Uterus (tissue), 2 donors: Measurements from ENCODE around the gene JAML.

ENCODE experiments used
- POLR2A ChIP-seq, 2 donors: fragments of 450-650 bp; IDR thresholded peaks; one replicate each; pipeline ENCODE4 v1.6.1; 2016; ENCODE audit warnings: antibody characterized with exemption in 2 of 2, mild to moderate bottlenecking in 1 of 2, moderate library complexity in 1 of 2
- TF ChIP-seq, protein P1 (sequence below), 4 experiments: fragments of 200-600 bp in 2 of 4; fragments of 450-650 bp in 2 of 4; sonication (generic) in 2 of 4; IDR thresholded peaks; one replicate each; pipeline ENCODE4 v1.5.1; 2016 to 2019; ENCODE audit warnings: antibody characterized with exemption in 4 of 4, mild to moderate bottlenecking in 2 of 4, moderate library complexity in 1 of 4

DNA sequence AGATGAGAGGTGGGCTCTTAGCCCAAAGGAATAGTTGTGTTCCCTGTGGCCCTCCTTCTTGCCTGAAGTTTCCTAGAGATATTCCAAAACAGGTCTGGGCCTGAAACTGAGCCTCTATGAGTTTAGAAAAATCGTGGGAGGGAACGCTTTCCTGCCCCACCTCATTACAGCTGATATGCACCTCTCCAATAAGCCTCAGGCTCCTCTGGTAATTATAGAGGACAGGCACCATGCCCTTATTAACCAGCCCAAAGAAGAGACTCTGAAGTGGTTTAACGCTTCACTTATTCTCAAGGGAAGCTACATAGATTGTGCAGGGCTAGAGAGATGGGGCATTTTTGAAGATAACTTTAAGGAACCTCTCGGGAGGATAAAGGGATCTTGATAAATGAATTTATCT is 42.7 kb upstream of the JAML start:
- TF ChIP-seq, protein P1, sequence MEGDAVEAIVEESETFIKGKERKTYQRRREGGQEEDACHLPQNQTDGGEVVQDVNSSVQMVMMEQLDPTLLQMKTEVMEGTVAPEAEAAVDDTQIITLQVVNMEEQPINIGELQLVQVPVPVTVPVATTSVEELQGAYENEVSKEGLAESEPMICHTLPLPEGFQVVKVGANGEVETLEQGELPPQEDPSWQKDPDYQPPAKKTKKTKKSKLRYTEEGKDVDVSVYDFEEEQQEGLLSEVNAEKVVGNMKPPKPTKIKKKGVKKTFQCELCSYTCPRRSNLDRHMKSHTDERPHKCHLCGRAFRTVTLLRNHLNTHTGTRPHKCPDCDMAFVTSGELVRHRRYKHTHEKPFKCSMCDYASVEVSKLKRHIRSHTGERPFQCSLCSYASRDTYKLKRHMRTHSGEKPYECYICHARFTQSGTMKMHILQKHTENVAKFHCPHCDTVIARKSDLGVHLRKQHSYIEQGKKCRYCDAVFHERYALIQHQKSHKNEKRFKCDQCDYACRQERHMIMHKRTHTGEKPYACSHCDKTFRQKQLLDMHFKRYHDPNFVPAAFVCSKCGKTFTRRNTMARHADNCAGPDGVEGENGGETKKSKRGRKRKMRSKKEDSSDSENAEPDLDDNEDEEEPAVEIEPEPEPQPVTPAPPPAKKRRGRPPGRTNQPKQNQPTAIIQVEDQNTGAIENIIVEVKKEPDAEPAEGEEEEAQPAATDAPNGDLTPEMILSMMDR (IDR thresholded peaks at IDR 0.05): no peak
- TF ChIP-seq POLR2A (IDR thresholded peaks at IDR 0.05): no peak
